ENCODE measurements around the gene TCAIM. TPM values are rescaled to one million over a fixed set of nuclear protein-coding genes. Genes with fewer than 3 reads are reported as not detected.
"Not testable (repeated sequence)": the region's sequence is repeated elsewhere in the genome, so short reads cannot be mapped to it uniquely, and the experiment has no call there.

The TCAIM gene
- total RNA-seq, 1 donor from 2014 or later = 14.3 TPM

DNA sequence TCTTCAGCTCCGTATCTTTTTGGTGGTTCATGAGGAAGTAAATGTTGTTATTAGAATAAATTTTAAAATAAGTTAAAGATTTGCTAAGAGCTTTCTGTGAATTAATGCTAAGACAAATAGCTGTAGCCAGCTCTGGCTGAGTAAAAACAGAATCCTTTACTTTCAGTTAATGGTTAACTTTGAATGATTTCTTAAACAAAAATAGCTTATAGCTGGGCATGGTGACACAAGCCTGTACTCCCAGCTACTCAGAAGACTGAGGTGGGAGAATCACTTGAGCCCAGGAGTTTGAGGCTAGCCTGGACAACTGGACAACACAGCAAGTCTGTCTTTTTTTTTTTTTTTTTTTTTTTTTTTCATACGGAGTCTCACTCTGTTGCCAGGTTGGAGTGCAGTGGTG lies 25.0 kb downstream of the TCAIM start:
- intact Hi-C loops (cut with micrococcal nuclease) = no loop called here
- Mint-ChIP-seq H3K27me3 (no peaks in the 10 kb centered on the region), H3K36me3 (ENCODE audit: low read depth) (peaks cover 9% of the 10 kb centered on the region), H3K4me3 (no peak overlapping the region), H3K27ac (no peak overlapping the region), H3K4me1 (no peaks in the 10 kb centered on the region), H3K9me3 (no peaks in the 10 kb centered on the region)
- DNase-seq = no peak

DNA sequence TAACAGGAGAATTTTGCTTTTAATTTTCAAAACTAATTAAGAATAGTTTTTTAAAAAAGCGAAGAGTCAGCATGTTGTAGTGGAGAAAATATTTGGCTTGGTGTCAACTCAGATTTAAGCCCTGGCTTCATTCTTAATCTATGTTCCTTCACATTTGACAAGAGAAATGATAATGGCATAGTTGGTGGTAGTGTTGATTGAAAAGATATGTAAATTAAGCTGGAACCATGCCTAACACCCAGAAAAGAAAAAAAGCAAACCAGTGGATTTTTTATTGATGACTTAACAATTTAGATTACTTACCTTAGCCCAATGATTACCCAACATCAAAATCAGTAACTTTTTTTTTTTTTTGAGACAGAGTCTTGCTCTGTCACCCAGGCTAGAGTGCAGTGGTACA lies 27.4 kb downstream of the TCAIM start:
- no peak for DNase-seq
- Mint-ChIP-seq H3K4me1 (no peaks in the 10 kb centered on the region), H3K9me3 (no peaks in the 10 kb centered on the region), H3K4me3 (no peak overlapping the region), H3K36me3 (ENCODE audit: low read depth) (peaks cover 7% of the 10 kb centered on the region), H3K27me3 (no peaks in the 10 kb centered on the region), H3K27ac (no peak overlapping the region)
- intact Hi-C loops (cut with micrococcal nuclease) = no loop called here

DNA sequence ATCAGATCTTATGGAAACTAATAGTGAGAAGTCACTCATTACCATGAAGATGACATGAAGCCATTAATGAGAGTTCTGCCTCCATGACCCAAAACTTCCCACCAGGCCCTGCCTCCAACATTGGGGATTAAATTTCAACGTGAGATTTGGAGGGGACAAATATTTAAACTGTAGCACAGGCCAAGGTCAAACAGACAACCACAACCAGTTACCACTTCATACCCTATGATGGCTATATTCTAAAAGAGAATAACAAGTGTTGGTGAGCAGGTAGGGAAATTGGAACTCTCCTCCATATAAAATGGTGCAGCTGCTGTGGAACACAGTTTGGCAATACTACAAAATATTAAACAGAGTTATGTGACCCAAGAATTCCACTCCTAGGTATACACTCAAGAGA lies 36.9 kb downstream of the TCAIM start:
- Mint-ChIP-seq H3K4me3 (no peak overlapping the region), H3K27ac (no peak overlapping the region), H3K27me3 (no peaks in the 10 kb centered on the region), H3K36me3 (ENCODE audit: low read depth) (peaks cover 11% of the 10 kb centered on the region), H3K9me3 (peaks cover 12% of the 10 kb centered on the region), H3K4me1 (no peaks in the 10 kb centered on the region)
- intact Hi-C loops (cut with micrococcal nuclease) = no loop called here
- DNase-seq = no peak

DNA sequence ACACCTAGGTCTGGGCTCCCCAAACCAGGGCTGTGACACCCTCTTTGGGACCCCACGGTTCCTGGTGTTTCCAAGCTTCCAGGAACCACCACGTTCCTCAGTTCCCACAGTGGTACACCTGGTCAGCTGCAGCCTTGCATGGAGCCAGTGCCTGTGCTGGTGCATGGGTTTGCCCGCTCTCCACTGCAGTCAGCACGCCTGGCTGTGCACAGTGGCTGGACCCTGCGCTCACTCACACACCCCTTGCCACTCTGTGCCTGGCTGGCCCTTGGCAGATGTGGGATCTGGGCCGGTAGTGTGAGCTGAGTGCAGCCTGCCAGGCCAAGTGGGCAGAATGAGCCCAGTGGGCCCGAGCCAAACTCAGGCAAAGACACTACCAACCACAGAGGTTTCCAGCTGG lies 48.8 kb downstream of the TCAIM start:
- peaks cover 9% of the 10 kb centered on the region for H3K9me3 Mint-ChIP-seq
- H3K27ac Mint-ChIP-seq = no peak overlapping the region
- H3K27me3 Mint-ChIP-seq = peaks cover 1% of the 10 kb centered on the region
- no peak overlapping the region for H3K4me3 Mint-ChIP-seq
- no peak for DNase-seq
- H3K4me1 Mint-ChIP-seq = no peaks in the 10 kb centered on the region
- H3K36me3 Mint-ChIP-seq (ENCODE audit: low read depth) = no peaks in the 10 kb centered on the region
- intact Hi-C loops (cut with micrococcal nuclease) = no loop called here

DNA sequence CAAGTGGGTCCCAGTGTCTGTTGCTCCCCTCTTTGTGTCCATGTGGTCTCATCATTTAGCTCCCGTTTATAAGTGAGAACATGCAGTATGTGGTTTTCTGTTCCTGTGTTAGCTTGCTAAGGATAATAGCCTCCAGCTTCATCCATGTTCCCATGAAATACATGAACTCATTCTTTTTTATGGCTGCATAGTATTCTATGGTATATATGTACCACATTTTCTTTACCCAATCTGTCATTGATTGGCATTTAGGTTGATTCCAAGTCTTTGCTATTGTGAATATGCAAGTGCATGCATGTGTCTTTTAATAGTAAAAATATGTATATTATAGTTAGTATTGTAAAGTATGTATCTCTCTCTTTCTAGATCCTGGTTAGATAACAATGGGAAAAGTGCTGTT lies 53.9 kb downstream of the TCAIM start:
- H3K27ac Mint-ChIP-seq = no peak overlapping the region
- no peak overlapping the region for H3K4me3 Mint-ChIP-seq
- no peak for DNase-seq
- H3K4me1 Mint-ChIP-seq = no peaks in the 10 kb centered on the region
- H3K9me3 Mint-ChIP-seq = peaks cover 3% of the 10 kb centered on the region
- intact Hi-C loops (cut with micrococcal nuclease) = no loop called here
- no peaks in the 10 kb centered on the region for H3K27me3 Mint-ChIP-seq
- no peaks in the 10 kb centered on the region for H3K36me3 Mint-ChIP-seq (ENCODE audit: low read depth)

DNA sequence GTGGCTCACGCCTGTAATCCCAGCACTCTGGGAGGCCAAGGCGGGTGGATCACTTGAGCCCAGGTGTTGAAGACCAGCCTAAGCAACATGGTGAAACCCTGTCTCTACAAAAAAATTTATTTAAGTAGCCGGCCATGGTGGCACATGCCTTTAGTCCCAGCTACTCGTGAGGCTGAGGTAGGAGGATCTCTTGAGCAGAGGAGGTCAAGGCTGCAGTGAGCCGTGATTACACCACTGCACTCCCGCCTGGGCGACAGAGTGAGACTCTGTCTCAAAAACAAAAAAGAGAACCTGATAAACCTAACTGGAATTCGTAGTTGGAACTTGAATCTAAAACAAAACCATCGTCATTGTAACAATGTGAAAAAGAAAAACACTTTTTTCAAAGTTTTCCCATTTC lies 57.1 kb downstream of the TCAIM start:
- H3K4me3 Mint-ChIP-seq = no peak overlapping the region
- DNase-seq = no peak
- H3K27me3 Mint-ChIP-seq = no peaks in the 10 kb centered on the region
- intact Hi-C loops (cut with micrococcal nuclease) = no loop called here
- peaks cover 3% of the 10 kb centered on the region for H3K9me3 Mint-ChIP-seq
- no peaks in the 10 kb centered on the region for H3K36me3 Mint-ChIP-seq (ENCODE audit: low read depth)
- no peak overlapping the region for H3K27ac Mint-ChIP-seq
- no peaks in the 10 kb centered on the region for H3K4me1 Mint-ChIP-seq

DNA sequence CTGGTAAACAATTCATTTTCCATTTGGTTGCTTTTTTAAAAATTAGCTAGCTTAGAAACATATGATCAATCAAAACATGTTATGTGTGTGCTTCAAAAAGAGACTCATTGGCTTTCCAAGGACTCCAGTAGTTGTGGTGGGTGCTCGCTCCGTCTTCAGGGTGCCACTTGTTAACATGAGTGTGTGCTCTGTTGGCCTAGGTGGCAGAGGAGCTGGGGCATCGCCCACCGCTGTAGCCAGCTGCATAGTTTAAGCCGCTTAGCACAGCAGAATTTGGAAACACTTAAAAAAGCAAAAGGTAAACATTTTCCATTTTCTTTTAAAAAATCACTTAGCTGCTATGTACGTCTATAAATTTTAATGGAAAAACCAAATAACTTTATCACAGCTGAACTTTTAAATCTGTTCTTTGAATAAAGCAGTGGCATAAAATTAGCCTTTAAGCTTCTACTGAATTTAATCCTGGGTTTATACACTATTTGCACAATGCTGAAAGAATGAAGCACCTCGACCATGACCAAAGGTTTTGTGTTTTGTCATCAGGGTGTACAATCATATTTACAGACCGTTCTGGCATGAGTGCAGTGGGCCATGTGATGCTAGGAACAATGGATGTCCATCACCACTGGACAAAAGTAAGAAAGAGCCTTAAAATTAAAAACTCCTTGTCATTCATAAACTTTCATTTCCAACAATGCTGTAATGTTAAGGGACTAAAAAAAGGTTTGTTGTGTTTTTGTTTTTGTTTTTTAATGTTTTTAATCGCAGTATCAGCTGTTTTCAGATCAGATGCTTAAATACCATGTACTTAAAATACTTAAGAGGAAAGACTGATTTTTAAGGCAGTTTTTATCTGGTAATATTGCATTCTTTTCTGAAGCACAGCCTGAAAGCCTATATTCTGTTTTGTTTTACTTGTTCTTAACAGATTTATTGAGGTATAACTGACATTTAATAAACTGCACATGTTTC lies 57.9 kb downstream of the TCAIM start:
- H3K4me3 Mint-ChIP-seq = no peak overlapping the region
- DNase-seq = no peak
- intact Hi-C loops (cut with micrococcal nuclease) = no loop called here
- peaks cover 2% of the 10 kb centered on the region for H3K36me3 Mint-ChIP-seq (ENCODE audit: low read depth)
- H3K4me1 Mint-ChIP-seq = no peaks in the 10 kb centered on the region
- no peak overlapping the region for H3K27ac Mint-ChIP-seq
- H3K27me3 Mint-ChIP-seq = no peaks in the 10 kb centered on the region
- peaks cover 3% of the 10 kb centered on the region for H3K9me3 Mint-ChIP-seq

DNA sequence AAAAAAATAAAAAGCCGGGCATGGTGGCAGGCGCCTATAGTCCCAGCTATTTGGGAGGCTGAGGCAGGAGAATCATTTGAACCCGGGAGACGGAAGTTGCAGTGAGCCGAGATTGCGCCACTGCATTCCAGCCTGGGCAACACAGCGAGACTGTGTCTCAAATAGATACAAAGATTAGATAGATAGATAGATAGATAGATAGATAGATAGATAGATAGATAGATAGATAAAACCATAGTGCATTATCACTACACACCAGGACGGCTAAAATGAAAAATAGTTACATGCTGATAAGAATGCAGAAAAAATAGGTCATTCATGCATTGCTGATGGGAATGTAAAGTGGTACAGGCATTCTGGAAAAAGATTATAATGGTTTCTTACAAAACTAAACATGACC lies 59.7 kb downstream of the TCAIM start:
- intact Hi-C loops (cut with micrococcal nuclease); DNase-seq; H3K9me3 Mint-ChIP-seq; H3K27ac Mint-ChIP-seq; H3K36me3 Mint-ChIP-seq (ENCODE audit: low read depth); H3K4me1 Mint-ChIP-seq; H3K27me3 Mint-ChIP-seq; H3K4me3 Mint-ChIP-seq: not testable (repeated sequence)

DNA sequence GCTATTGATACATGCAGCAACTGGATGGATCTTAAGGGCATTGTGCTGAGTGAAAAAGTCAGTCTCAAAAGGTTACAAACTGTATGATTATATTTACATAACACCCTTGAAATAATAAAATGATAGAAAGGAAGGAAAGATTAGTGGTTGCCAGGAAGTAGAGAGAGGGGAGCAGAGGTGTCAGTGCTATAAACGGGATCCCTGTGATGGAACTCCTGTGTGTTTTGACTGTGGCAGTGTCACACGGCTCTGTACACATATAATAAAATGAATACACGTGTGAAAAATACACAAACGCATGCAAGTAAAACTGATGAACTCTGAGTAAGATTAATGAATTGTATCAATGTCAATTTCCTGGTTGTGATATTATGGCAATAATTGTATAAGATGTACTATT lies 60.3 kb downstream of the TCAIM start:
- no peak for DNase-seq
- Mint-ChIP-seq H3K4me3 (no peak overlapping the region), H3K4me1 (no peaks in the 10 kb centered on the region), H3K9me3 (no peaks in the 10 kb centered on the region), H3K27me3 (no peaks in the 10 kb centered on the region), H3K36me3 (ENCODE audit: low read depth) (peaks cover 2% of the 10 kb centered on the region), H3K27ac (no peak overlapping the region)
- intact Hi-C loops (cut with micrococcal nuclease) = no loop called here

DNA sequence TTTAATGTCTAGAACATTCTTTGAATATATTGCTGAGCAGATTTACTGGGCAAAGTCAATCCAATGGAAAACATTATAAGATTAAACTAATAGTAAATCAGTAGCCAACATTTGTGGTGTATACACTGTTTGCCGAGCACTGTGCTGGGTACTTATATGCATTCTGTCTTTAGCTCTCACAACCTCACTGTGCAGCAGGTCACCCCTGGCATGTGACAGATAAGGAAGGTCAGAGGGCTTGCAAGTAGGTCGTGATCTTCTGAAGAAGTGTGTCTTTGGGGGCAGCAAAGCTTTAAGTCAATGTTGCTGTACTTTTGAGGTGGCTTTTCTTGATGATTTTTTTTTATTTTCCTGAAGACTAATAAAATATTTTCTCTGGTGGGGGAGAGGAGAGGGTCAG lies 62.2 kb downstream of the TCAIM start:
- Mint-ChIP-seq H3K4me3 (no peak overlapping the region), H3K9me3 (no peaks in the 10 kb centered on the region), H3K27me3 (no peaks in the 10 kb centered on the region), H3K4me1 (no peaks in the 10 kb centered on the region), H3K27ac (no peak overlapping the region), H3K36me3 (ENCODE audit: low read depth) (peaks cover 8% of the 10 kb centered on the region)
- intact Hi-C loops (cut with micrococcal nuclease) = no loop called here
- DNase-seq = no peak

DNA sequence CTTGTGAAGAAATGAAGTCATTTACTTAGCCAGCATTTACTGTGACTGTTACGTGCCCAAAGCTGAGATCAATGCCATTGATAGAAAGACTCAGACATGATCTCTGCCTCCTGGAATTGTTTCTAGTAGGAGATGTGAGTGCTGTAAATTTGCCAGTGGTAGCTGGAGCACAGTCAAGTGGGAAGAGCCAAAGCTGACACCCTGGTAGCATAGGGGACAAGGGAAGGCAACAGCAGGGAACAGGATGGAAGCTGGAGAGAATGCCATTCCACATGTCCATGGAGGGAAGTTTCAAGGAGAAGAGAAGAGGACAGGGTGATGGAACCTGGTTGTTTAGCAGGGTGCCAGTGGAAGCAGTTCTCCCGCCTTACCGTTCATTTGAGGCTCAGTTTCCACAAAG lies 64.0 kb downstream of the TCAIM start:
- H3K27ac Mint-ChIP-seq = no peak overlapping the region
- no peak for DNase-seq
- no peaks in the 10 kb centered on the region for H3K27me3 Mint-ChIP-seq
- intact Hi-C loops (cut with micrococcal nuclease) = no loop called here
- no peaks in the 10 kb centered on the region for H3K4me1 Mint-ChIP-seq
- H3K4me3 Mint-ChIP-seq = no peak overlapping the region
- H3K36me3 Mint-ChIP-seq (ENCODE audit: low read depth) = peaks cover 8% of the 10 kb centered on the region
- H3K9me3 Mint-ChIP-seq = no peaks in the 10 kb centered on the region

DNA sequence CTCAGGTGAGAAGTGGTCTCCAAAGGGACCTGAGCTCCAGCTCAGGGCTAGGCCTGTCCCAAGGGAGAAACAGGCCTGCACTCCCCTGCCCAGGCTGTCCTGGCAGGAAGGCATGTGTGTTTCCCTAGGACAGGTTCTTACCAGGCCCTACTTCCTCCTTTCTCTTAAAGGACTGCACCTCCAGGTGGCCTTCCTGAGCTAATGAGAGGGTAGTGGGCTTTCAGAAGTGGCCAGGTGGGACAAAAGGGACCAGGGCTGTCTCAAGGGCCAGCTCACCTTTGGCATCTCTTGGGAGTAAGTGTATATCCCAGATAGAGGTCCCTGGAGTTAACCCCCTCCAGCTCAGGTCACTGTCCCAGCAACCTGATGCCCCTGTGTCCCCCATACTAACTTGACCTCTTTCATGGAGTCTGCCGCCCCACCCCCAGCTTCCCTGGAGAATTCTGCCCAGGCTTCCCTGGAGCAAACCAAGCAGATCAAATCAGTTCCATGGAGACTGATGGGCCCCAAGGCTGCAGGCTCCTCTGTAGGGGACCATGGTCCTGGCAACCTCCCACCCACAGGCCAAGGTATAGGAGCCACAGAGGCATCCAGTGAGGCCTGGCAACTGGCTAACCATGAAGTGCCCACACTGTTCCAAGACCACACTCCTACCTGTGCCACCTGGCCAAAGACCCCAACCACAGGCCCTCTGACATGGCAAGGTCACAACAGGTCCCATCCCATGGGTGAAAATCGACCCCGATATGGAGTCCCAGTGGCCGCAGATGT lies 71.3 kb downstream of the TCAIM start:
- H3K27me3 Mint-ChIP-seq = no peaks in the 10 kb centered on the region
- intact Hi-C loops (cut with micrococcal nuclease) = no loop called here
- DNase-seq = no peak

DNA sequence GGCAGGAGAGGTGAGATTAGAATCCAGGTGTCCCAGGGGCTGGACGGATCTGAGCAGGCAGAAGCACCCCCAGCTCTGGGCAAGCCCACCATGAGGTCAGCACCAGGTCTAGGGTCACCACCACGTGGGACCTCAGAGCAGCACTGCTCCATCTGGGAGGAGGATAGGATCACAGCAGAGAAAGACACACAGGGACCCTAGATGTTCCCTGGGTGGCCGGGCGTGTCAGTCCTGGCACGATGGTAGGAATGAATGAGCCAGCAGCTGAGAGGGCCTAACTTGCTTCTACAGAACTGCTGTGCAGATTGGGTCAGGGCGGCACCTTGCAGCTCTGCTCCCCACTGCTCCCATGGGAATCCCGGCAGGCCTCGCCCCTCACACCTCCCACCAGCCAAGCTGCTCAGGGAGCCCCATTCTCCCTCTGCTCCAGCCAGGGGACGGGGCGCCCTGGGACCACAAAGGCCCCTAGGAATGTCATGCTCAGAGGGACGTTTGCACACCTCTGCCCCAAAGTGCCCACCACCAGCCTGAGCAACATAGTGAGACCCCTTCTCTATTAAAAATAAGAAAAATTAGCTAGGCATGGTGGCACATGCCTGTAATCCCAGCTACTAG lies 72.6 kb downstream of the TCAIM start:
- no peak overlapping the region for H3K4me3 Mint-ChIP-seq
- no peaks in the 10 kb centered on the region for H3K36me3 Mint-ChIP-seq (ENCODE audit: low read depth)
- DNase-seq = no peak
- intact Hi-C loops (cut with micrococcal nuclease) = no loop called here
- no peak overlapping the region for H3K27ac Mint-ChIP-seq
- H3K27me3 Mint-ChIP-seq = no peaks in the 10 kb centered on the region
- H3K9me3 Mint-ChIP-seq = no peaks in the 10 kb centered on the region
- no peaks in the 10 kb centered on the region for H3K4me1 Mint-ChIP-seq

More for the DNA sequence above, 71.3 kb downstream of the TCAIM start:
- no peaks in the 10 kb centered on the region for H3K9me3 Mint-ChIP-seq
- no peak overlapping the region for H3K27ac Mint-ChIP-seq
- no peaks in the 10 kb centered on the region for H3K36me3 Mint-ChIP-seq (ENCODE audit: low read depth)
- H3K4me3 Mint-ChIP-seq = no peak overlapping the region
- no peaks in the 10 kb centered on the region for H3K4me1 Mint-ChIP-seq

DNA sequence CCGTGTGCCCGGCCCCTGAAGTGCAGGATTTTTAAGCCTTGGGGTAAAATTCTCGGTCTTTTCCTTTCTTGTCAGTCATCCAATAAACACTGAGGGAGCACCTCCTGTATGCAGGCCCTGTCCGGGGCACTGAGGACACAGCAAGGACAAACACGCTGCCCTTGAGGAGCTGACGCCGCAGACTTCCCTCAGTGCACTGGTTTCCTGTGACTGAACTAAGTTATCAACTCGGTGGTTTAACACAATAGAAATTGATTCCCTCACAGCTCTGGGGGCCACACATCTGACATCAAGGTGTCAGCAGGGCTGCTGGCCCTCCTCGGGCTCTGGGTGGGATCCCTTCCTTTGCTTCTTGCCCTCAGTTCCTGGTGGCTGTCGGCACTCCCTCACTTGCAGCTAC lies 73.8 kb downstream of the TCAIM start:
- no peaks in the 10 kb centered on the region for H3K9me3 Mint-ChIP-seq
- no peak overlapping the region for H3K4me3 Mint-ChIP-seq
- H3K4me1 Mint-ChIP-seq = no peaks in the 10 kb centered on the region
- intact Hi-C loops (cut with micrococcal nuclease) = no loop called here
- no peak overlapping the region for H3K27ac Mint-ChIP-seq
- no peak for DNase-seq
- no peaks in the 10 kb centered on the region for H3K36me3 Mint-ChIP-seq (ENCODE audit: low read depth)
- no peaks in the 10 kb centered on the region for H3K27me3 Mint-ChIP-seq

Measured in activated CD4-positive, alpha-beta T cell treated with anti-CD3 and anti-CD28 coated beads, Interleukin-2, amount 10 ng/mL, durations not matched to agents 24 days and 14 days (primary cell).